Upper lobe of left lung (tissue), 4 donors: ENCODE measurements around the gene TC2N.

ENCODE experiments used
- CTCF ChIP-seq, 6 experiments: fragments of 450-650 bp in 4 of 6; fragments of 200-600 bp in 2 of 6; sonication (generic) in 2 of 6; IDR thresholded peaks; one replicate each; pipeline ENCODE4 v1.5.1; 2016 to 2019; ENCODE audit warnings: antibody characterized with exemption in 6 of 6
- EP300 ChIP-seq, 4 donors: sonication (generic); formaldehyde crosslinking; IDR thresholded peaks; one replicate each; pipeline ENCODE4 v1.5.1; 2017; ENCODE audit warnings: antibody characterized with exemption in 4 of 4, control low read depth in 2 of 4
- POLR2A ChIP-seq, 4 donors: fragments of 450-650 bp; IDR thresholded peaks; one replicate each; pipeline ENCODE4 v1.5.1; 2016 to 2017; ENCODE audit warnings: antibody characterized with exemption in 4 of 4, mild to moderate bottlenecking in 2 of 4
- POLR2AphosphoS5 ChIP-seq, 2 donors: sonication (generic); formaldehyde crosslinking; IDR thresholded peaks; one replicate each; pipeline ENCODE4 v1.5.1; 2017; ENCODE audit warnings: antibody characterized with exemption in 2 of 2

GRCh38 chr14:91879196-91879595, 11.9 kb upstream of the TC2N start:
- TF ChIP-seq EP300 (IDR thresholded peaks at IDR 0.05) (no peak), CTCF (IDR thresholded peaks at IDR 0.05) (no peak), POLR2AphosphoS5 (IDR thresholded peaks at IDR 0.05) (no peak), POLR2A (IDR thresholded peaks at IDR 0.05) (no peak)
